ENCODE results near the gene OLFM1. TPM values are rescaled to one million over a fixed set of nuclear protein-coding genes. Genes with fewer than 3 reads are reported as not detected.

The OLFM1 gene
- total and polyA plus RNA-seq, 7 donors = 4.8 to 23.1 (median 11.2) TPM

GRCh38 chr9:135067096-135067710 lies 20.3 kb upstream of the OLFM1 start:
- H3K27ac ChIP-seq = no peak overlapping the region
- intact Hi-C loops (cut with DNase I) = no loop called here
- no peak overlapping the region for H3K4me3 ChIP-seq
- H3K27me3 ChIP-seq (ENCODE audit: insufficient read depth in 3 of 3, low read length in 2 of 3) = peaks cover 0 to 69% (median 16%) of the 10 kb centered on the region in 3 donors
- H3K4me1 ChIP-seq = no peaks in the 10 kb centered on the region
- no peaks in the 10 kb centered on the region for H3K9me3 ChIP-seq
- 81 to 84% (median 82%) methylated on average over 20 of the region's 20 CpGs for WGBS, 3 donors
- TF ChIP-seq CTCF (IDR thresholded peaks at IDR 0.05) = no peak
- no peak for DNase-seq
- ATAC-seq = no peak
- no peaks in the 10 kb centered on the region for H3K36me3 ChIP-seq (ENCODE audit: insufficient read depth in 1 of 2, low read depth in 1 of 2)

GRCh38 chr9:135068776-135069415 lies 18.6 kb upstream of the OLFM1 start:
- H3K4me1 ChIP-seq = no peaks in the 10 kb centered on the region
- H3K27me3 ChIP-seq (ENCODE audit: insufficient read depth in 3 of 3, low read length in 2 of 3) = peaks cover 0 to 59% (median 18%) of the 10 kb centered on the region in 3 donors
- DNase-seq (no peak), ATAC-seq (no peak)
- H3K4me3 ChIP-seq = no peak overlapping the region
- WGBS, 3 donors = 61 to 76% (median 67%) methylated on average over 18 of the region's 18 CpGs
- TF ChIP-seq CTCF (IDR thresholded peaks at IDR 0.05) = no peak
- no peaks in the 10 kb centered on the region for H3K36me3 ChIP-seq (ENCODE audit: insufficient read depth in 1 of 2, low read depth in 1 of 2)
- intact Hi-C loops (cut with DNase I) = no loop called here
- no peaks in the 10 kb centered on the region for H3K9me3 ChIP-seq
- no peak overlapping the region for H3K27ac ChIP-seq

- H3K36me3 ChIP-seq (ENCODE audit: insufficient read depth in 1 of 2, low read depth in 1 of 2) = no peaks in the 10 kb centered on the region
- intact Hi-C loops (cut with DNase I) = no loop called here
- H3K9me3 ChIP-seq = no peaks in the 10 kb centered on the region
- TF ChIP-seq CTCF (IDR thresholded peaks at IDR 0.05) = no peak
- no peak overlapping the region for H3K4me3 ChIP-seq
- peaks cover 0 to 59% (median 18%) of the 10 kb centered on the region in 3 donors for H3K27me3 ChIP-seq (ENCODE audit: insufficient read depth in 3 of 3, low read length in 2 of 3)
- H3K27ac ChIP-seq = no peak overlapping the region
- 15 to 26% (median 21%) methylated on average over 15 of the region's 15 CpGs for WGBS, 3 donors
- no peaks in the 10 kb centered on the region for H3K4me1 ChIP-seq
- ATAC-seq = no peak
- DNase-seq = no peak
These were observed 17.8 kb upstream of the OLFM1 start for GRCh38 chr9:135069558-135070197.

DNA sequence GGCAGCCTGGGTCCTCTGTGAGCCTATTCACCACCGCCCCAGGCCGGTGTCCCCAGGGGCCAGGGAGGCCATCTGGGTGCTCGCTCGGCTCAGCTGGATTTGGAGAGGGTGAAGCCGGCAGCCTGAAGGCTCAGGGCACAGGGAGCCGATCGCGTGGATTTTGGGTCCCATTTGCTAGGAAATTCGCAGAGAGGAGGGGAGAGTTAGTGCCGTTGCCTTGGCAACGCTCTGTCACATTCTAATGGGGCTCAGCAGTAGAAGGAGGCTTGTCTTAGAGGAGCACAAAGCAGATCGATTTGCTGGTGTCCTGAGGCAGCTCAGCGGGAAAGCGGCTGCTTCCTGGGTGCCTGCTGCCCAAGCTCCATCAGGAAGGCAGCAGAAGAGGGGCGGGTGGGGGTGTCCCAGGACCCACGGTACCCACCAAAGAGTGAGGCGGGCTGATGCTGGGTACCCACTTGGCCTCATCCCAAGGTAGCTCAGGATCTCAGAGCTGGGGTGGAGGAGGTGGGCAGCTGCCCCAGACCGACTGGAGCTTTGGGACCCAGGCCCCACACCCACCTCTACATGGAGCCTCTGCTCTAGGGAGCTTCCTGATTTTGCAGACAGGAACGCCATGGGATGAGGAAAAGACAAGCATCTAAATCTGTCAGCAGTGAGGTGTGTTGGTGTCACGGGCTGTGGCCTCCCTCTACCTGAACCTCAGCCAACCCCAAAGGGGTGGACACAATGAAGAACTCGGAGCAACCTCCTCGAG lies 17.1 kb upstream of the OLFM1 start:
- ATAC-seq (no peak), DNase-seq (no peak)
- no peak overlapping the region for H3K4me3 ChIP-seq
- intact Hi-C loops (cut with DNase I) = no loop called here
- WGBS, 3 donors = 29 to 31% (median 31%) methylated on average over 22 of the region's 22 CpGs
- H3K27me3 ChIP-seq (ENCODE audit: insufficient read depth in 3 of 3, low read length in 2 of 3) = peaks cover 0 to 60% (median 18%) of the 10 kb centered on the region in 3 donors
- H3K9me3 ChIP-seq = no peaks in the 10 kb centered on the region
- no peak for TF ChIP-seq CTCF (IDR thresholded peaks at IDR 0.05)
- no peaks in the 10 kb centered on the region for H3K4me1 ChIP-seq
- no peaks in the 10 kb centered on the region for H3K36me3 ChIP-seq (ENCODE audit: insufficient read depth in 1 of 2, low read depth in 1 of 2)
- no peak overlapping the region for H3K27ac ChIP-seq

Measured in psoas muscle (tissue), 8 donors.